ENCODE results near the gene MRTFA.

DNA sequence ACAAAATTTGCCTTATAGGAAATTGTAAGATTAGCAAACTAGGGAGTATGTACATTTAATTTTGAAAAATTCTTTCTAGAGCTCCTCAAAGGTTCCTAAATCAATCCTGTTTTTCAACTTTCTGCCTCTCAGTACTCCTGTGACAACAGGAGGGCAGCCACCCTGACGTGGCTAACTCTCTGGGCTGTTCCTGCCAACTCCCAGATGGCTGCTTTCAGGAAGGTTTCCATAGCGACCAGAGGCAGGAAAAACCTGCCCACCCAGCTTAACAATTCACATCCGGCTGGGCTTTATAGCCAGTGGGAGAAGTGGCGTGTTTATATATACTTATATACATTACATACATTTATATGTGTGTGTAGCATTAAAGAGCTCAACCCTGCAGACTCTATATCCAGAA, 239.6 kb downstream of the MRTFA start:
- TF ChIP-seq CTCF (IDR thresholded peaks at IDR 0.05; ENCODE audit: insufficient read depth, low read length, poor library complexity, severe bottlenecking) (no peak), EZH2phosphoT487 (conservative IDR thresholded peaks at IDR 0.05; ENCODE audit: low read length) (no peak)

Data from SU-DHL-6 (cell line).